ENCODE data around the gene SLCO2B1.

GRCh38 chr11:75107187-75107586, 43.7 kb upstream of the SLCO2B1 start:
- no peak for TF ChIP-seq REST (IDR thresholded peaks at IDR 0.05; ENCODE audit: insufficient replicate concordance, low read depth)
- TF ChIP-seq CTCF (IDR thresholded peaks at IDR 0.05; ENCODE audit: insufficient read depth, low read length): no peak
- no peak for TF ChIP-seq POLR2AphosphoS5 (IDR thresholded peaks at IDR 0.05; ENCODE audit: low read depth)
- no peak for TF ChIP-seq GABPA (IDR thresholded peaks at IDR 0.05; ENCODE audit: low read depth)
- TF ChIP-seq SPI1 (IDR thresholded peaks at IDR 0.05; ENCODE audit: borderline replicate concordance, low read depth): no peak

Data from HL-60 (cell line).